Brain microvascular endothelial cell (primary cell): Measurements from ENCODE around the gene FAM162A.

Experiments
- DNase-seq: peaks from one replicate; pipeline ENCODE4 v3.0.0-alpha.2; 2020
- H3K27ac ChIP-seq: fragments of 250-450 bp; sonication (Bioruptor Pico); 2 replicates; pipeline ENCODE4 v1.5.1; 2020; ENCODE audit warnings: mild to moderate bottlenecking, moderate library complexity
- H3K27me3 ChIP-seq: fragments of 250-450 bp; sonication (Bioruptor Pico); replicated peaks from 2 replicates; pipeline ENCODE4 v1.5.1; 2020; ENCODE audit warnings: mild to moderate bottlenecking
- H3K36me3 ChIP-seq: fragments of 250-450 bp; sonication (Bioruptor Pico); replicated peaks from 2 replicates; pipeline ENCODE4 v1.5.1; 2020; ENCODE audit warnings: mild to moderate bottlenecking
- H3K4me3 ChIP-seq: 2 replicates; pipeline ENCODE4 v1.5.1; 2011; ENCODE audit warnings: low read depth, mild to moderate bottlenecking, control low read depth, low read length, moderate library complexity
- CTCF ChIP-seq: IDR thresholded peaks from 2 replicates; pipeline ENCODE4 v1.5.1; 2011; ENCODE audit warnings: low read depth, mild to moderate bottlenecking, moderate library complexity, low read length, control low read depth, inconsistent platforms; ENCODE audit errors: missing control alignments
- in situ Hi-C: cut with HindIII; loops from 2 replicates; pipeline ENCODE4 v1.10.0; 2017; ENCODE audit warnings: low sequenced_read_pairs, low pct_ligation_motif_present

Gene FAM162A

GRCh38 chr3:122366379-122366749 lies 17.6 kb upstream of the FAM162A start:
- Histone ChIP-seq H3K4me3 (no peak overlapping the region), H3K36me3 (peaks cover 12% of the 10 kb centered on the region), H3K27me3 (no peaks in the 10 kb centered on the region), H3K27ac (no peak overlapping the region)
- in situ Hi-C loops: no loop called here
- DNase-seq: no peak
- TF ChIP-seq CTCF: no peak

- TF ChIP-seq CTCF: no peak
- H3K36me3 ChIP-seq: peaks cover 7% of the 10 kb centered on the region
- in situ Hi-C loops: no loop called here
These were observed 9.9 kb upstream of the FAM162A start for GRCh38 chr3:122374034-122374433.

GRCh38 chr3:122377975-122378374 lies 6.0 kb upstream of the FAM162A start:
- Histone ChIP-seq H3K27ac (no peak overlapping the region), H3K36me3 (no peaks in the 10 kb centered on the region), H3K27me3 (no peaks in the 10 kb centered on the region), H3K4me3 (no peak overlapping the region)
- no peak for DNase-seq
- no peak for TF ChIP-seq CTCF
- in situ Hi-C loops: no loop called here

More at GRCh38 chr3:122374034-122374433, 9.9 kb upstream of the FAM162A start:
- Histone ChIP-seq H3K27me3 (no peaks in the 10 kb centered on the region), H3K27ac (no peak overlapping the region), H3K4me3 (no peak overlapping the region)
- DNase-seq: no peak

- H3K27ac ChIP-seq: peak within 1 kb of the TSS; percentile 40
- H3K27me3 ChIP-seq: no peaks in the 10 kb centered on the region
- H3K36me3 ChIP-seq: no peaks in the 10 kb centered on the region
- peak; percentile 81 for DNase-seq
- in situ Hi-C loops: no loop called here
- H3K4me3 ChIP-seq: peak within 1 kb of the TSS; percentile 93
- no peak for TF ChIP-seq CTCF
These were observed 905 bp upstream of the FAM162A start, which contains the start of gene MIX23 for GRCh38 chr3:122382888-122383666. TSS of gene MIX23 (minus strand) at chr3:122383231. CDS start at chr3:122383224, 7 bp downstream.

GRCh38 chr3:122387709-122388108 lies 3.7 kb downstream of the FAM162A start:
- in situ Hi-C loops: no loop called here
- Histone ChIP-seq H3K27me3 (no peaks in the 10 kb centered on the region), H3K36me3 (no peaks in the 10 kb centered on the region), H3K4me3 (no peak overlapping the region), H3K27ac (no peak overlapping the region)
- TF ChIP-seq CTCF: no peak
- DNase-seq: no peak

DNA sequence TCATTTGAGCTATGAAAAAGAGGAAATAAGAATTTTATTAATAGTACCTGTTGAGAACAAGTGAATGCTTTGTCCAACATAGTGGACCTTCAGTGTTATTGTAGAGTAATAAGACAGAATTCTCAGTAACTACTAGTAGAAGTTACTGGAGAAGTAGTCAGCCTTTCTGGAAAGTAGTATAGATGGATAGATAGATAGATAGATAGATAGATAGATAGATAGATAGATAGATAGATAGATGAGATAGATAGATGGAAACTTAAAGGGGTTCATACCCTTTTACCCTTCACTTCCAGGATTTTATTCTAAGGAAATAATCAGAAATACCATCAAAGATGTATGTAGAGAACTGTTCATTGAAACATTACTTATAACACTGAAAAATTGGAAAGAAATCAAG lies 5.2 kb downstream of the FAM162A start:
- TF ChIP-seq CTCF: no peak
- no peak for DNase-seq
- H3K36me3 ChIP-seq: no peaks in the 10 kb centered on the region
- H3K4me3 ChIP-seq: no peak overlapping the region
- in situ Hi-C loops: no loop called here
- no peak overlapping the region for H3K27ac ChIP-seq
- H3K27me3 ChIP-seq: no peaks in the 10 kb centered on the region
